ENCODE results near the gene TULP1. TPM values are rescaled to one million over a fixed set of nuclear protein-coding genes. Genes with fewer than 3 reads are reported as not detected.

TULP1 gene
- total and polyA plus RNA-seq, 10 donors = 0.03 to 0.09 (median 0.04) TPM; not detected in 7

- no peaks in the 10 kb centered on the region for H3K36me3 ChIP-seq
- peaks cover 0 to 97% (median 46%) of the 10 kb centered on the region in 6 donors for H3K4me1 ChIP-seq
- DNase-seq = no peak
- intact Hi-C loops (cut with DNase I; ENCODE audit: low total_unique reads) = no loop called here
- no peaks in the 10 kb centered on the region for H3K9me3 ChIP-seq
- WGBS, 5 donors = 44 to 75% (median 48%) methylated on average over 3 to 5 of the region's 5 CpGs
- TF ChIP-seq CTCF (IDR thresholded peaks at IDR 0.05 in 8 of 11, conservative IDR thresholded peaks at IDR 0.05 in 3 of 11) (no peak), POLR2AphosphoS5 (IDR thresholded peaks at IDR 0.05) (no peak), POLR2A (IDR thresholded peaks at IDR 0.05) (no peak)
- no peak overlapping the region for H3K4me3 ChIP-seq
- H3K27me3 ChIP-seq (replicated peaks in 1 of 7) = peaks cover 0 to 57% (median 3%) of the 10 kb centered on the region in 7 donors
- peak overlapping the region in 4 of 8 donors; percentile 14 to 43 (median 24) for H3K27ac ChIP-seq
These were observed 21.0 kb downstream of the TULP1 start for GRCh38 chr6:35491558-35492257.

- TF ChIP-seq POLR2A (IDR thresholded peaks at IDR 0.05) (no peak), CTCF (IDR thresholded peaks at IDR 0.05 in 8 of 11, conservative IDR thresholded peaks at IDR 0.05 in 3 of 11) (no peak), POLR2AphosphoS5 (IDR thresholded peaks at IDR 0.05) (no peak)
- H3K4me1 ChIP-seq = peaks cover 0 to 97% (median 42%) of the 10 kb centered on the region in 6 donors
These were observed 21.7 kb downstream of the TULP1 start for GRCh38 chr6:35490821-35491557.

DNA sequence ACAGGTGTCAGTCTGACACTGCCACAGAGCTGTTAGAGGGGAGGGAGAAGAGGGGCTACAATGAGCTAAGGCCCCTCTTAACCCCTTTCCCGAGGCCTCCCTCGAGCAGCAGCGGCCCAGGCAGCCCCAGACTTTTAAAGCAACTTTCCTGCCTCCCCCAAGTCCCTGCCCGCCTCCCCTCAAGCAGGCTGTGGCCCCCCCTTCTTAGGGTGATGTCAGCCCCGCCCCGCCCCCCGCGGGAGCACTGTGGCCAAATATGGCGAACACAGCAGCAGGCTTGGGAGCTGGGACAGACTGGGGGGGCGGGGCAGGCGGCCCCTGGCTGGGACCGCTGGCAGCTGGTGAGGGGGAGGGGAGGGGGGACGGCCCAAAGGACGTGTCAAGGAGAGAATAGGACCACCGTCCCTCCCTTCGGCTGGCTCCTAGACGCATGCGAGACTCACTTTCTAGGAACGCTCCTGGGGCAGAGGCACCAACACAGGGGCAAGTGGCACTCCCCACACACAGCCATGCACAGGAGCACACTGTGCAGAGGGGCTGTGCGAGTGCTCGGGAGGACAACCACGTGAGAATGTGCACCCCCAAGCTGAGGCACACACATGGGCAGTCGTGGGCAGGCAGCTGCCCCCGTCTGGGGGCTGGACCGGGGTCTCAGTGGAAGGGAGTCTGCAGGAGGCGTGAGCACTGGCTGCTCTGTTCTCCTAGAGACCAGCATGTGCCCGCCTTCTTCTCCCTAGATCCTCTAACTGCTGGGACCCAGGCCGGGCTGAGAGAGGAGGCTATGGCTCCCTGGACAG, 22.5 kb downstream of the TULP1 start:
- Histone ChIP-seq H3K9me3 (no peaks in the 10 kb centered on the region), H3K4me1 (peaks cover 0 to 97% (median 41%) of the 10 kb centered on the region in 6 donors), H3K4me3 (no peak overlapping the region), H3K27ac (peak overlapping the region in 5 of 8 donors; percentile 6 to 55 (median 26)), H3K36me3 (no peaks in the 10 kb centered on the region), H3K27me3 (replicated peaks in 1 of 7) (peaks cover 0 to 42% (median 3%) of the 10 kb centered on the region in 7 donors)
- 42 to 56% (median 50%) methylated on average over 17 to 28 of the region's 28 CpGs for WGBS, 5 donors
- DNase-seq = no peak
- intact Hi-C loops (cut with DNase I; ENCODE audit: low total_unique reads) = no loop called here
- TF ChIP-seq POLR2AphosphoS5 (IDR thresholded peaks at IDR 0.05) (peak in 2 of 3 donors; percentile 17 to 33), POLR2A (IDR thresholded peaks at IDR 0.05) (no peak)

More at GRCh38 chr6:35490821-35491557, 21.7 kb downstream of the TULP1 start:
- no peaks in the 10 kb centered on the region for H3K36me3 ChIP-seq
- intact Hi-C loops (cut with DNase I; ENCODE audit: low total_unique reads) = no loop called here
- no peak for DNase-seq
- no peaks in the 10 kb centered on the region for H3K9me3 ChIP-seq
- peaks cover 0 to 50% (median 3%) of the 10 kb centered on the region in 7 donors for H3K27me3 ChIP-seq (replicated peaks in 1 of 7)
- 58 to 82% (median 72%) methylated on average over 8 of the region's 8 CpGs for WGBS, 5 donors
- H3K4me3 ChIP-seq = no peak overlapping the region
- peak overlapping the region in 3 of 8 donors; percentile 17 to 55 (median 43) for H3K27ac ChIP-seq

GRCh38 chr6:35489066-35489465, 23.6 kb downstream of the TULP1 start:
- H3K9me3 ChIP-seq = no peaks in the 10 kb centered on the region
- peak overlapping the region in 3 of 8 donors; percentile 26 to 55 (median 43) for H3K27ac ChIP-seq
- TF ChIP-seq POLR2A (IDR thresholded peaks at IDR 0.05) (no peak), CTCF (IDR thresholded peaks at IDR 0.05 in 8 of 11, conservative IDR thresholded peaks at IDR 0.05 in 3 of 11) (no peak), POLR2AphosphoS5 (IDR thresholded peaks at IDR 0.05) (no peak)
- WGBS, 5 donors = 74 to 100% (median 81%) methylated on average over 1 of the region's 1 CpG
- H3K4me1 ChIP-seq = peaks cover 0 to 96% (median 38%) of the 10 kb centered on the region in 6 donors
- no peak overlapping the region for H3K4me3 ChIP-seq
- no peaks in the 10 kb centered on the region for H3K36me3 ChIP-seq
- DNase-seq = no peak
- peaks cover 0 to 32% (median 3%) of the 10 kb centered on the region in 7 donors for H3K27me3 ChIP-seq (replicated peaks in 1 of 7)
- intact Hi-C loops (cut with DNase I; ENCODE audit: low total_unique reads) = no loop called here
